Measurements from ENCODE around the gene SCYL2.

DNA sequence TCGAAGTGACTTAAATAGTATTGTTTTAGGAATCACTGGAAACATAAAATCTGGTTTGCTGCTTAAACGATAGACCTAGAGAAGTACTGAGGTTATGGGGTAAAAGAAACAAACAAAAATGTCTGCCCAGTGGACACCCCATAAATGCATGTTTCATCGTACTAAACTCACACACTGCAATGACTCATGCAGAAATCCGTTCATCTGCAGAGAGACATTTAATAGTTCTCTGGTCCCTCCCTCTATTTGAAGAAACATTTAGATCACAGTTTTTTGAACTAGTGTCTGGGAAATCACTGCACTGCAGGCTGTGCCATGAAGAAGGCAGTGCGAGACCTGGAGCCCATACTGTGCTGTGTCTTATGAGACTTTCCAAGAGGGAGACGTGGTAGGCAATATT, 115.4 kb downstream of the SCYL2 start:
- TF ChIP-seq, protein P1, sequence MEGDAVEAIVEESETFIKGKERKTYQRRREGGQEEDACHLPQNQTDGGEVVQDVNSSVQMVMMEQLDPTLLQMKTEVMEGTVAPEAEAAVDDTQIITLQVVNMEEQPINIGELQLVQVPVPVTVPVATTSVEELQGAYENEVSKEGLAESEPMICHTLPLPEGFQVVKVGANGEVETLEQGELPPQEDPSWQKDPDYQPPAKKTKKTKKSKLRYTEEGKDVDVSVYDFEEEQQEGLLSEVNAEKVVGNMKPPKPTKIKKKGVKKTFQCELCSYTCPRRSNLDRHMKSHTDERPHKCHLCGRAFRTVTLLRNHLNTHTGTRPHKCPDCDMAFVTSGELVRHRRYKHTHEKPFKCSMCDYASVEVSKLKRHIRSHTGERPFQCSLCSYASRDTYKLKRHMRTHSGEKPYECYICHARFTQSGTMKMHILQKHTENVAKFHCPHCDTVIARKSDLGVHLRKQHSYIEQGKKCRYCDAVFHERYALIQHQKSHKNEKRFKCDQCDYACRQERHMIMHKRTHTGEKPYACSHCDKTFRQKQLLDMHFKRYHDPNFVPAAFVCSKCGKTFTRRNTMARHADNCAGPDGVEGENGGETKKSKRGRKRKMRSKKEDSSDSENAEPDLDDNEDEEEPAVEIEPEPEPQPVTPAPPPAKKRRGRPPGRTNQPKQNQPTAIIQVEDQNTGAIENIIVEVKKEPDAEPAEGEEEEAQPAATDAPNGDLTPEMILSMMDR (IDR thresholded peaks at IDR 0.05; ENCODE audit: low read depth, low read length, missing input control) = no peak
- TF ChIP-seq, protein P2, sequence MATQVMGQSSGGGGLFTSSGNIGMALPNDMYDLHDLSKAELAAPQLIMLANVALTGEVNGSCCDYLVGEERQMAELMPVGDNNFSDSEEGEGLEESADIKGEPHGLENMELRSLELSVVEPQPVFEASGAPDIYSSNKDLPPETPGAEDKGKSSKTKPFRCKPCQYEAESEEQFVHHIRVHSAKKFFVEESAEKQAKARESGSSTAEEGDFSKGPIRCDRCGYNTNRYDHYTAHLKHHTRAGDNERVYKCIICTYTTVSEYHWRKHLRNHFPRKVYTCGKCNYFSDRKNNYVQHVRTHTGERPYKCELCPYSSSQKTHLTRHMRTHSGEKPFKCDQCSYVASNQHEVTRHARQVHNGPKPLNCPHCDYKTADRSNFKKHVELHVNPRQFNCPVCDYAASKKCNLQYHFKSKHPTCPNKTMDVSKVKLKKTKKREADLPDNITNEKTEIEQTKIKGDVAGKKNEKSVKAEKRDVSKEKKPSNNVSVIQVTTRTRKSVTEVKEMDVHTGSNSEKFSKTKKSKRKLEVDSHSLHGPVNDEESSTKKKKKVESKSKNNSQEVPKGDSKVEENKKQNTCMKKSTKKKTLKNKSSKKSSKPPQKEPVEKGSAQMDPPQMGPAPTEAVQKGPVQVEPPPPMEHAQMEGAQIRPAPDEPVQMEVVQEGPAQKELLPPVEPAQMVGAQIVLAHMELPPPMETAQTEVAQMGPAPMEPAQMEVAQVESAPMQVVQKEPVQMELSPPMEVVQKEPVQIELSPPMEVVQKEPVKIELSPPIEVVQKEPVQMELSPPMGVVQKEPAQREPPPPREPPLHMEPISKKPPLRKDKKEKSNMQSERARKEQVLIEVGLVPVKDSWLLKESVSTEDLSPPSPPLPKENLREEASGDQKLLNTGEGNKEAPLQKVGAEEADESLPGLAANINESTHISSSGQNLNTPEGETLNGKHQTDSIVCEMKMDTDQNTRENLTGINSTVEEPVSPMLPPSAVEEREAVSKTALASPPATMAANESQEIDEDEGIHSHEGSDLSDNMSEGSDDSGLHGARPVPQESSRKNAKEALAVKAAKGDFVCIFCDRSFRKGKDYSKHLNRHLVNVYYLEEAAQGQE (IDR thresholded peaks at IDR 0.05) = no peak
- TF ChIP-seq, protein P3, sequence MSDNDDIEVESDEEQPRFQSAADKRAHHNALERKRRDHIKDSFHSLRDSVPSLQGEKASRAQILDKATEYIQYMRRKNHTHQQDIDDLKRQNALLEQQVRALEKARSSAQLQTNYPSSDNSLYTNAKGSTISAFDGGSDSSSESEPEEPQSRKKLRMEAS (IDR thresholded peaks at IDR 0.05) = no peak
- TF ChIP-seq, protein P4, sequence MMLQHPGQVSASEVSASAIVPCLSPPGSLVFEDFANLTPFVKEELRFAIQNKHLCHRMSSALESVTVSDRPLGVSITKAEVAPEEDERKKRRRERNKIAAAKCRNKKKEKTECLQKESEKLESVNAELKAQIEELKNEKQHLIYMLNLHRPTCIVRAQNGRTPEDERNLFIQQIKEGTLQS (IDR thresholded peaks at IDR 0.05) = no peak
- TF ChIP-seq RAD21 (IDR thresholded peaks at IDR 0.05) = no peak
- no peak for TF ChIP-seq TAF1 (conservative IDR thresholded peaks at IDR 0.05)
- no peak for TF ChIP-seq RXRA (IDR thresholded peaks at IDR 0.05)
- no peak for TF ChIP-seq JUND (IDR thresholded peaks at IDR 0.05)
- no peak for TF ChIP-seq YY1 (IDR thresholded peaks at IDR 0.05)
- TF ChIP-seq GABPA (IDR thresholded peaks at IDR 0.05 in 1 of 2, conservative IDR thresholded peaks at IDR 0.05 in 1 of 2) = no peak
- no peak for TF ChIP-seq SP1 (IDR thresholded peaks at IDR 0.05)

Data from liver (tissue), 3 donors.